Activated CD4-positive, alpha-beta T cell treated with anti-CD3 and anti-CD28 coated beads for 36 hours (primary cell): ENCODE results near the gene HSD17B8. TPM values are rescaled to one million over a fixed set of nuclear protein-coding genes. Genes with fewer than 3 reads are reported as not detected.

Experiments used
- ATAC-seq: fragments of 200-7000 bp; cut with Tn5 transposase; one replicate; pipeline ENCODE4 v1.10.0; 2021; ENCODE audit warnings: mild to moderate bottlenecking, moderate library complexity
- CTCF ChIA-PET: fragments of 350-600 bp; sonication (Branson Sonifier 250); formaldehyde crosslinking; loops from one replicate; lab custom pipeline; 2021; ENCODE audit warnings: antibody characterized with exemption; lab: Charles Lee
- POLR2A ChIA-PET: fragments of 350-600 bp; sonication (Branson Sonifier 250); formaldehyde crosslinking; loops from one replicate; lab custom pipeline; 2021; ENCODE audit warnings: antibody characterized with exemption, inconsistent platforms; lab: Charles Lee
- DNase-seq: peaks from one replicate; pipeline ENCODE4 v3.0.0-alpha.2; 2020
- H3K27ac Mint-ChIP-seq: one replicate; pipeline ENCODE4 v1.8.0; 2021; ENCODE audit warnings: mixed read lengths
- H3K27me3 Mint-ChIP-seq: one replicate; pipeline ENCODE4 v1.8.0; 2021; ENCODE audit warnings: mixed read lengths
- H3K36me3 Mint-ChIP-seq: one replicate; pipeline ENCODE4 v1.8.0; 2021; ENCODE audit warnings: low read depth, mixed read lengths
- H3K4me1 Mint-ChIP-seq: one replicate; pipeline ENCODE4 v1.8.0; 2021; ENCODE audit warnings: mixed read lengths
- H3K4me3 Mint-ChIP-seq: one replicate; pipeline ENCODE4 v1.8.0; 2021; ENCODE audit warnings: mild to moderate bottlenecking, moderate library complexity, mixed read lengths
- H3K9me3 Mint-ChIP-seq: one replicate; pipeline ENCODE4 v1.8.0; 2021; ENCODE audit warnings: low read depth, mixed read lengths
- intact Hi-C, 2 experiments: fragments of 100-400 bp; cut with DNase I in 1 of 2; cut with micrococcal nuclease in 1 of 2; formaldehyde crosslinking; loops; one replicate each; pipeline versions ENCODE4 v1.14.2 to v1.15.1; 2022 to 2024; cut with DNase I, micrococcal nuclease
- total RNA-seq, 2 experiments: library from RNA; stranded (reverse); gene quantifications; one replicate each; pipeline ENCODE4 v1.2.3, GENCODE V29; 2021

Gene HSD17B8
- total RNA-seq, result 10 to 100 TPM; 23.4 to 33.2 TPM

- Mint-ChIP-seq H3K27ac (peak within 1 kb of the TSS; percentile 96), H3K4me3 (peak within 1 kb of the TSS; percentile 77), H3K4me1 (peaks cover 66% of the 10 kb centered on the region), H3K27me3 (no peaks in the 10 kb centered on the region), H3K9me3 (no peaks in the 10 kb centered on the region), H3K36me3 (peaks cover 42% of the 10 kb centered on the region)
- peak; percentile 96 for DNase-seq
- CTCF ChIA-PET, result interaction anchor here (0.5 to 1.7 kb wide), 6 partner anchors 41 to 1467 kb away, joined by 3 to 8 read pairs (median 4); partner anchors contain the start of genes RPS18 and VPS52
- peak; percentile 48 for ATAC-seq
- POLR2A ChIA-PET, result interaction anchor here (1.0 to 2.4 kb wide), 4 partner anchors 45 to 360 kb away, joined by 3 to 19 read pairs (median 5); partner anchors contain the start of gene PSMB8
- intact Hi-C loops, result loop anchor here (1.0 to 10.0 kb wide), 18 partner anchors 22 to 1540 kb away; partner anchors contain the start of genes AGPAT1 (in 2 of the 2), CUTA (in 2 of the 2), RNF5 (in 2 of the 2) and BRD2 (in 1 of the 2)
Observed at GRCh38 chr6:33204415-33205190, at the start of gene HSD17B8. TSS of gene HSD17B8 (plus strand) at chr6:33204655. CDS start at chr6:33204669, 14 bp downstream.

GRCh38 chr6:33156561-33156960, 47.9 kb upstream of the HSD17B8 start:
- ChIA-PET POLR2A (no interaction called here), CTCF (interaction anchor here (0.9 to 1.4 kb wide), 2 partner anchors 16 to 32 kb away, joined by 3 read pairs; no protein-coding TSS in a partner anchor)
- peaks cover 9% of the 10 kb centered on the region for H3K27me3 Mint-ChIP-seq
- intact Hi-C loops, result no loop called here
- H3K9me3 Mint-ChIP-seq, result peaks cover 10% of the 10 kb centered on the region
- H3K36me3 Mint-ChIP-seq, result peaks cover 1% of the 10 kb centered on the region
- no peak overlapping the region for H3K27ac Mint-ChIP-seq
- H3K4me3 Mint-ChIP-seq, result no peak overlapping the region
- peaks cover 4% of the 10 kb centered on the region for H3K4me1 Mint-ChIP-seq
- DNase-seq (no peak), ATAC-seq (no peak)

GRCh38 chr6:33156964-33157363, 47.5 kb upstream of the HSD17B8 start:
- no peak for ATAC-seq
- Mint-ChIP-seq H3K9me3 (peaks cover 7% of the 10 kb centered on the region), H3K36me3 (peaks cover 1% of the 10 kb centered on the region), H3K4me1 (peaks cover 8% of the 10 kb centered on the region), H3K27me3 (peaks cover 9% of the 10 kb centered on the region), H3K4me3 (no peak overlapping the region), H3K27ac (no peak overlapping the region)
- DNase-seq, result no peak
- ChIA-PET CTCF (interaction anchor here (0.9 to 1.4 kb wide), 2 partner anchors 16 to 32 kb away, joined by 3 read pairs; no protein-coding TSS in a partner anchor), POLR2A (no interaction called here)
- intact Hi-C loops, result no loop called here

GRCh38 chr6:33160096-33160495, 44.4 kb upstream of the HSD17B8 start:
- Mint-ChIP-seq H3K27ac (no peak overlapping the region), H3K4me1 (peaks cover 10% of the 10 kb centered on the region), H3K36me3 (no peaks in the 10 kb centered on the region), H3K27me3 (peaks cover 5% of the 10 kb centered on the region), H3K9me3 (no peaks in the 10 kb centered on the region), H3K4me3 (no peak overlapping the region)
- CTCF ChIA-PET, result interaction anchor here (0.7 to 5.1 kb wide), 5 partner anchors 10 to 119 kb away, joined by 3 to 41 read pairs (median 6); no protein-coding TSS in a partner anchor
- POLR2A ChIA-PET, result no interaction called here
- no peak for DNase-seq
- intact Hi-C loops, result no loop called here
- no peak for ATAC-seq

- peaks cover 10% of the 10 kb centered on the region for H3K4me1 Mint-ChIP-seq
- H3K36me3 Mint-ChIP-seq, result no peaks in the 10 kb centered on the region
- ChIA-PET POLR2A (no interaction called here), CTCF (interaction anchor here (0.7 to 5.1 kb wide), 10 partner anchors 11 to 1177 kb away, joined by 3 to 41 read pairs (median 6); partner anchors contain the start of gene RING1)
- DNase-seq (no peak), ATAC-seq (no peak)
- H3K4me3 Mint-ChIP-seq, result no peak overlapping the region
- peaks cover 5% of the 10 kb centered on the region for H3K27me3 Mint-ChIP-seq
- H3K27ac Mint-ChIP-seq, result no peak overlapping the region
- H3K9me3 Mint-ChIP-seq, result no peaks in the 10 kb centered on the region
- intact Hi-C loops, result loop anchor here (1.0 kb wide), 3 partner anchors 36 to 87 kb away; no protein-coding TSS in a partner anchor
Observed at GRCh38 chr6:33160728-33161344, 43.6 kb upstream of the HSD17B8 start.

GRCh38 chr6:33161354-33162331, 42.8 kb upstream of the HSD17B8 start:
- H3K36me3 Mint-ChIP-seq, result no peaks in the 10 kb centered on the region
- H3K27me3 Mint-ChIP-seq, result peaks cover 4% of the 10 kb centered on the region
- CTCF ChIA-PET, result interaction anchor here (0.7 to 5.1 kb wide), 17 partner anchors 10 to 1177 kb away, joined by 3 to 41 read pairs (median 3); partner anchors contain the start of gene RING1
- H3K27ac Mint-ChIP-seq, result peak overlapping the region; percentile 43
- peaks cover 10% of the 10 kb centered on the region for H3K4me1 Mint-ChIP-seq
- peak; percentile 90 for DNase-seq
- peak; percentile 95 for ATAC-seq
- POLR2A ChIA-PET, result interaction anchor here (0.6 kb wide), 1 partner anchor 626 kb away, joined by 8 read pairs; no protein-coding TSS in a partner anchor
- peak overlapping the region; percentile 71 for H3K4me3 Mint-ChIP-seq
- intact Hi-C loops, result loop anchor here (1.0 kb wide), 3 partner anchors 36 to 87 kb away; no protein-coding TSS in a partner anchor
- no peaks in the 10 kb centered on the region for H3K9me3 Mint-ChIP-seq

- DNase-seq, result no peak
- Mint-ChIP-seq H3K9me3 (no peaks in the 10 kb centered on the region), H3K27me3 (peaks cover 3% of the 10 kb centered on the region), H3K36me3 (no peaks in the 10 kb centered on the region), H3K4me1 (peaks cover 10% of the 10 kb centered on the region), H3K27ac (no peak overlapping the region), H3K4me3 (no peak overlapping the region)
- ChIA-PET POLR2A (no interaction called here), CTCF (interaction anchor here (1.0 to 2.0 kb wide), 4 partner anchors 15 to 85 kb away, joined by 3 to 5 read pairs (median 4); no protein-coding TSS in a partner anchor)
- intact Hi-C loops, result no loop called here
- no peak for ATAC-seq
Observed at GRCh38 chr6:33163540-33163939, 40.9 kb upstream of the HSD17B8 start.

GRCh38 chr6:33164176-33164575, 40.3 kb upstream of the HSD17B8 start:
- H3K36me3 Mint-ChIP-seq, result no peaks in the 10 kb centered on the region
- H3K27ac Mint-ChIP-seq, result no peak overlapping the region
- POLR2A ChIA-PET, result no interaction called here

GRCh38 chr6:33164665-33165373, 39.6 kb upstream of the HSD17B8 start:
- CTCF ChIA-PET, result interaction anchor here (1.0 to 2.0 kb wide), 2 partner anchors 33 to 71 kb away, joined by 3 to 5 read pairs; no protein-coding TSS in a partner anchor

More at GRCh38 chr6:33164176-33164575, 40.3 kb upstream of the HSD17B8 start:
- CTCF ChIA-PET, result interaction anchor here (1.0 to 2.0 kb wide), 4 partner anchors 15 to 84 kb away, joined by 3 to 5 read pairs (median 4); no protein-coding TSS in a partner anchor
- no peaks in the 10 kb centered on the region for H3K9me3 Mint-ChIP-seq
- peaks cover 3% of the 10 kb centered on the region for H3K27me3 Mint-ChIP-seq
- intact Hi-C loops, result no loop called here
- no peak for ATAC-seq
- H3K4me1 Mint-ChIP-seq, result peaks cover 10% of the 10 kb centered on the region
- no peak overlapping the region for H3K4me3 Mint-ChIP-seq
- no peak for DNase-seq

More at GRCh38 chr6:33164665-33165373, 39.6 kb upstream of the HSD17B8 start:
- POLR2A ChIA-PET, result no interaction called here
- Mint-ChIP-seq H3K4me3 (no peak overlapping the region), H3K4me1 (peaks cover 10% of the 10 kb centered on the region), H3K27me3 (peaks cover 3% of the 10 kb centered on the region), H3K27ac (no peak overlapping the region), H3K36me3 (no peaks in the 10 kb centered on the region), H3K9me3 (no peaks in the 10 kb centered on the region)
- ATAC-seq (no peak), DNase-seq (no peak)
- intact Hi-C loops, result no loop called here
